Measurements from ENCODE around the gene CDH23.

Gene CDH23

DNA sequence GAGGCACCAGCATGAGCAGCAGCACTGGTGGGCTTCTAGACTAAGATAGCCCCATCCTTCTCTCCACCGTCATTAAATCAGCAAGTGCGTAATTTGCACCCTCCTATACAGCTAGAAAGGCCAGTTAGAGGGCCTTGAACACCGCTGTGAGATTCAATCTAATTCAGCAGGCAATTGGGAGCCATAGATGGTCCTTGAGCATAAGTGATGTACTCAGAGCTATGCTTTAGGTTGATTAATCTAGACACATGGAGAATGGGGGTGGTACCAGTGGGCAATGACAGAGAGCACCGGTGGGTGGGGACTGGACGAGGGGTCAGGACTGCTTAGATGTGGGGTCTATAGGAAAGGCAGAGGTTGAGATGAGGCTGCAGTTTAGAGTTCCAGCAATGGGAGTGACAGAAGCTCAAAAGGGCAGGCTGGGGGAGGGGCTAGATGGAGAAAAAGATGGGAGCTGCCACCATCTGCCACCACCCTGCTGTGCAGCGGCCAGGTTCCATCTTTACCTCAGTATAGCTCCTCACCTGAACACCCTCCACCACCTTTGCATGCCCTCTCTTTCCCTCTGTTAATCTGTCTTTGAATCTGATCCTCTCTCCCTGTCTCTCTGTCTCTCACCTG, 235.6 kb downstream of the CDH23 start:
- no peak for DNase-seq

DNA sequence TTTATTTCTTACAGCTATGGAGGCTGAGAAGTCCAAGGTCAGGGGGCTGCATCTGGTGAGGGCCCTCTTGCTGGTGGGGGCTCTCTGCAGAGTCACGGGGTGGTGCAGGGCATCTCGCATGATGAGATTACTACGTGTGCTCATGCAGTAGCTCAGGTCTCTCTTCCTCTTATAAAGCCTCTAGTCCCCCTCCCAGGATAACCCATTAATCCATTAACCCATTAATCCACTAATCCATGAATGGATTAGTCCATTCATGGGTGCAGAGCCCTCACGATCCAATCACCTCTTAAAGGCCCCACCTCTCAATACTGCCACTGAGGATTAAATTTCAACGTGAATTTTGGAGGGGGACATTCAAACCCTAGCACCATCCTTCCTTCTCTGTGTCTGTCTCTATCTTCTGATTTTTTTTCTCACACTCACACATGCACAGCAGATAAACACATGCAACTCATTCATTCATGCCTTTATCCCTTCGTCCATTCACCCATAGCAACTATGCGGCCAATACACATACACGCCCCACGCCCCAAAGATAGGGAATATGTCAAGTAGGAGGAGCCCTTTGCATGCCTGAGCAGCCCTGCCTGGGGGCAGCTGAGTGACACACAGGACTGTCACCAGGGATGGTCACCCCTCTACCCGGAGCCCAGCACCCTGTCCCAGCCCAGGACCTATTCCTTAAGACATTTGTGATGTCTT, 236.3 kb downstream of the CDH23 start:
- no peak for DNase-seq

DNA sequence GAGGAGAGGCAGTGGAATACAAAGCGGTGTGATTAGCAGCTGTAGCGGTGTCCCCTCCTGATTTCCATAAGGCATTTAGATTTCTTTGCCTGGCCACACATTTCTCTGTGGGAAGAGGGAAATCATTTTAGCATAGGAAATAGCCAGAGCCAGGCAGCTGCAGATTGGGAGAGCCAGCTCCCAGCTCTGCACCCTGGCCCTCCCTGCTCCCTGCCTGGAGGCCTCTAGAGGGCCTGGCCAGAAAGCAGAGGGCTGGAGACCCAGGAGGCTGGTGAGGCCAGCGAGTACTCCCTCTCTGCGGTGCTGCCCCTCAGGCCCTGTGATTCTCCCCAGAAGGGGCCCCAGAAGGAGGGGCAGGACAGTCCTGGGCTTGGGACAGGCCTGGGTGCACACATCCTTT, 237.2 kb downstream of the CDH23 start:
- DNase-seq, result no peak

DNA sequence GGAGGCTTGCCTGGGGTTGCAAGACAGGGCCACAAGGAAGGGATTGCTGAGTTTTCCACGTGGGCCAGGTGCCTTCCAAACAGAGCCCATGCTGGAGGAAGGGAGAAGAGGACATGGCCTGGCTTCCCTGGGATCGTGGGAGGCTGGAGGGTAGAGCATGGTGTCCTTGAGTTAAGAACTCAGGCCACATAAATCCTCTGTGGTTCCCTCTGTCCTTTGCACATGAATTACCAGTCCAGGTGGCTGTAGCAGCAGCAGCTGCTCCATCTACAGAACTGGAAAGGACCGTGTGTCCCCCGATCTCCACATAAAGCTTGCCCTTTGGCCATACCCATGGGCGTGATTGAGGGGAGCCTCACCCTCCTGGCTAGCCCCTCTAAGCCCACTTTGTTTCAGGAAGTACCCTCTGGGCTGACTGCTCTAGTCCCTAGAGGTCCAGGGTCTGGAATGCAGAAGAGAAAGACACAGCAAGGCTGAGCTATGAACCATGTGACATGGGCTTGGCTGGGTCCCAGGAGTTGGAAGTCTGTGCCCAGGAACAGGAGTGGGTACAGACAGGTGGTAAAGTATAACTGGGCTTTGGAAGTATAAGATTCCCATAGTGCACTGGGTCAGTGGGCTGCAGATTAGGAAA, 237.9 kb downstream of the CDH23 start:
- no peak for DNase-seq

DNA sequence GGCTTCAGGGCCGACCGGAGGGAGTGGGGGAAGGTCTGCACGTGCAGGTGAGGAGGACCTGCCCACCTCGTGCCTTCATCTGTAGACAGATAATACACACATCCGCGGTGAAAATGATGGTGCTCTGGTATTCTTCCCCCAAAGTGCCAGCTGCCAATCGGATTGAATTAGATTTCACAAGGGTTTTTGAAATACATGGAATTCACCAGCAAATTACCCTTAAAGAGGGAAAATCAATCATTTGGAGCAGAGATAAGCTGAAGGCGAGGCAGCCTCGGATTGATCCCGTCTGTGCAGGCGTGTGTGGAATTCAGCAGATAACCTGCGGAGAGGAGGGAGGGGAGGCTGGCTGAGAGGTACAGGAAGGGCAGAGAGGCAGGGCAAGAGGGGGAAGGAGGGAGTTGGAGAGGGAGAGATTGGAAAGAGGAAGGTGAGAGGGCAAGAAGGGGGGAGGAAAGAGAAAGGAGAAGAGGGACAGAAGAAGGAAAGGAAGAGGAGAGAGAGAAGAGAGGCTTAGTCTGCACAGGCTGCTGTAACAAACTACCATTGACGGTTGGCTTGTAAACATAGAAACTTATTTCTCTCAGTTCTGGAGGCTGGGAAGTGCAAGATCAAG, 238.6 kb downstream of the CDH23 start:
- no peak for DNase-seq

DNA sequence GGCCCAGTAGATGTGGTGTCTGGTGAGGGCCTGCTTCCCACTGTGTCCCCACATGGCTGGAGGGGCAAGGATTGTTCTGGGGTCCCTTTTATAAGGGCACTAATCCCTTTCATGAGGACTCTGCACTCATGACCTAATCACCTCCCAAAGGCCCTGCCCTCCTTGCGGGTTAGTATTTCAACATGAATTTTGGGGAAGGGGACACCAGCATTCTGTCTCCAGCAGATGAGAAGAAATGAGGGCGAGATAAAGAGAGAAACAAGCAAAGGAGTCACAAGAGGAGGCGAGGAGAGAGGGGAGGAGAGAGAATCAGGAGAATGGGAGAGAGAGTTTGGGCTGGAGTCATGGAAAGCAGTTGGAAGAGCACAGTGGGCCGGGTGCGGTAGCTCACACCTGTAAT, 239.1 kb downstream of the CDH23 start:
- DNase-seq, result no peak

DNA sequence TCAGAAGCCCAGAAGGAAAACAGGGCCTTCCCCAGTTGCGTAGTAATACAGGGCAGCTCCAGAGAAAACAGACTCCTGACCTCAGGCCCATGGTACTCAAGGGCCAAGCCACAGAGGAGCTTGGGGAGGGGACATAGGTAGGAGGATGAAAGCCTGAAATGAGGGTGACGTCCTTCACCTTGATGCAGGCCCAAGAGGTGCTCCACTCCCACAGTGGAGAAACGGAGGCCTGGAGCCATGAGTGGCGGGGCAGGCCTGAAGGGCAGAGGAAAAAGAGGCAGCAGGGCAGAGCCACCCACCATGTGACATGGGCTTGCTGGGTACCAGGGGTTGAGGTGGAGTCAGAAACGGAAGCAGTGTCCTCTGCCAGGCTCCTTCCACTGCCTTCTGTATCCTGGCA, 239.9 kb downstream of the CDH23 start:
- DNase-seq, result no peak

DNA sequence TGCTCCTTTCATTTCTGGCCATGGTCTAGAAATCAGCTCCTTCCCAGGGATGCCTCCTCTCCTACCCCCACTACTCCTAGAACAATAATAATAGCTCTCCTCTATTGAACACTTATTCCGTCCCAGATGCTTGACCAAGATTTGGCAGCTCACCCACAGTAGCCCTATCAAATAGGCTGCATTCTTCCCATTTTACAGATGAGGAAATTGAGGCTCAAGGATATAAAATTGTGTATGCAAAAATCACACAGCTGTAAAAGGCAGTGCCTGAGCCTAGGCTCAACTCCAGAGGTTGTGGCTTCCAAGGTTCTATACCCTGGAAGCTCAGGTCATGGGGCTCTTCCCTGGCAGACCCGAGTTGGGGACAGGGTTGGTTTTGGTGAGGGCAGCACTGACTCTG, 240.6 kb downstream of the CDH23 start:
- no peak for DNase-seq

DNA sequence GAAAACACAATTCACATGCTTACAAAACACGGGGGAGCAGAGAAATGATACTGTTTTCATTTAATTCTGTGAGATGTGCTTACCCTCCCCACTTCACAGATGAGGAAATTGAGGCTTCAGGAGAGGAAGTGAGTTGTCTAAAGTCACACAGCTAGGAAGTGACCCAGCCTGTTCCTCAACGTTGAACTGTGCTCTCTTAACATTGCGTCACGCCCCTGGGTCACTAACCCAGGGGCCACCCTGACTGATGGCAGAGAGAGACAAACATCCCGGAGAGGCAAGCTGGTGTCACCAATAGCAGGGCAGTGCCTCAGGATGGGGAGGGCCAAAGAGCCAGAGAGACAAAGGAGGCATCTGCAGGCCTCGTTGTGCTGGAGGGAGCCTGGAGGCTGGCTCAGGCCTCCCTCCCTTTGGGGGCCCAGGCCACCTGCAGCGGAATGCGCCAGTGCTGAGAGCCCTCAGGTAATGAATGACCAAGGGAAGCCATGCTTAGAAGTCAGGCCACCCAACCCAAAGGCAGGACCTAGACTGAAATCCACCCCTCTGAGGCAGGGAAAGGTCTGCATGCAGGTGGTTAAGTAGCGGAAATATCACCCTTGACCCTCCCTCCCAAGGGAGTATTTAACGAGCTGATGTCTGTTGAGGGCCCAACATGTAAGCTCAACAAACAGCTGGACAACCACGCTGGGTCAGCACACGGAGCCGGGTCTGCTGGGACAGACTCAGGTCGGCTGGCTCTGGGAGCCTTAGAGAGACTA, 241.5 kb downstream of the CDH23 start:
- no peak for DNase-seq

DNA sequence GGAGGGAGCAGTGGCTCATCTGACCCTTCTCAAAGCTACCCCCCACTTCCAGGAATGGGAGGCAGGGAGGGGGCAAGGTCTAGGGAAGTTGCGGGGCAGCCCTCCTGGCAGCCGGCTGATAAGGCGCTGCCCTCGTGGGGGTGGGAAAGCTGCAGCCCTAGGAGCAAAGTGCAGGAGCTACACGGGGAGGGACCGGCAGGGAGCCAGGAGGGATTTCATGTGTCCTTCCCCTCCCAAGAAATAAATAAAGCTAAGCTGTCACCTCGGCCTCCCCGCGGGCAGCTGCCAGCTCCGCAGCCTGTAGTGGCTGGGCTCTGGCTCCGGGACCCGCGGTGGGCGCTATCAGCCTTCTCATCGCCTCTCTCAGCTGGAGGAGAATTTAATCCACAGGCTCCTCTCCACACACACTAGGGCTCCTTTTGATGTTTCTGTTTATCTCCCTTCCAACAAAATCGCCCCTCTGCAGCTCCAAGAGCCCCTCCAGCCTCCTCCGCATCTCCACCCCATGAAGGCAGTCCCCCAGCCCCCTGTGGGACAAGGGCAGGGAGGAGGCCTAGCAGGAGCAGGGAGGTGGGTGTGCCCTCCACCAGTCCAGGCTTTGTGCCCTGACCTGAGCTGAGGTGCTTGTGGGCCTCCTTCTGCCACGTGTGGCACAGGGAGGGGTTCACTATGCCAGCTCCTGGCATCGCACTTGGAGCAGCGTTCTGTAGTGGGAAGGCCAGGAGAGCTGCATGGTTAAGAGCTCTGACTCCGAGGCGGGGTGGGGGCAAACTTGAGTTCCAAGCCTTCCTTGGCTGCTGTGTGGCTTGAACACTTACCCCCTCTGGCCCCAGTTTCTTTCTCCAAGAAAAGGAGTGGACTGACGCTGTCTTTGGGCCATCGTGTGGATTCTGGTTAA, 242.4 kb downstream of the CDH23 start:
- no peak for DNase-seq

DNA sequence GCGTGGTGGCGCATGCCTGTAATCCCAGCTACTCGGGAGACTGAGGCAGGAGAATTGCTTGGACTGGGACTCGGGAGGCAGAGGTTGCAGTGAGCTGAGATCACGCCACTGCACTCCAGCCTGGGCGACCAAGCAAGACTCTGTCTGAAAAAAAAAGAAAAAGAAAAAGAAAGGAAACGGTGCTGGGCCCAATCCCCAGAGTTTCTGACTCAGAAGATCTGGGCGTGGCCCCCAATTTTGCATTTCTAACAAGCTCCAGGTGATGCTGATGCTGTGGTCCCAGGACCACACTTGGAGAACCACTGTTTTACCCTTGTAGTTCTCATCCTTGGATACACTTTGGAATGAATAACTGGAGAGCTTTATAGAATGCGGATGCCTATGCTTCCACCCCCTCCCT, 243.9 kb downstream of the CDH23 start:
- no peak for DNase-seq

DNA sequence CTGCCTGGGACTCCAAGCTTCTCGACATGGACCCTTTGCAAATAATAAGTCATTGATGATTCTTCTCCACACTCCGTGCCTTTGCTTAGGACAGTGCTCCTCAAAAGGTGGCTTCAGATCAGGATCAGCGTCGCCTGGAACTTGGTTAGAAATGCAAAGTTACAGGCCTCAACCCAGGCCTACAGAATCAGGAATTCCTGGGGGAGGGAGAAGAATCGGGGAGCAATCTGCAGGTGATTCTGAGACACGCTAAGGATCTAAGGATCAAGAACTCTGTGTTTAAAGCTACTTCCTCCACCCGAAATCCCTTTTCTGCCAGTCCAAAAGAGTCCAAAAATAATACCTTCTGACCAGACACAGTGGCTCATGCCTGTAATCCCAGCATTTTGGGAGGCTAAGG, 244.7 kb downstream of the CDH23 start:
- DNase-seq, result no peak

DNA sequence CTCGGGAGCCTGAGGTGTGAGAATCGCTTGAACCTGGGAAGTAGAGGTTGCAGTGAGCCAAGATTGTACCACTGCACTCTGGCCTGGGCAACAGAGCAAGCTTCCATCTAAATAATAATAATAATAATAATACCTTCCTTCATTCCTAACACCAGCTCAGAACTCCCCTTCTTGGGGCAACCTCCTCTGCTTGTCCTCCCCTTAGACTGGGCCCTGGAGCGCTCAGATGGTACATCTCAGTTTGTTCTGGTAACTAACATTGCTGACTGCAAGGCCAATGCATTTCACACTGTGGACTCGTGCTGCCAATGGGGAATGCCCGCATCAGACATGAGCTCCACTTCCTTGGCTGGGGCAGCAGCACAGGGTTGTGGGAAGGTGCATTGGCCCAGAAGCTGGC, 245.3 kb downstream of the CDH23 start:
- no peak for DNase-seq

DNA sequence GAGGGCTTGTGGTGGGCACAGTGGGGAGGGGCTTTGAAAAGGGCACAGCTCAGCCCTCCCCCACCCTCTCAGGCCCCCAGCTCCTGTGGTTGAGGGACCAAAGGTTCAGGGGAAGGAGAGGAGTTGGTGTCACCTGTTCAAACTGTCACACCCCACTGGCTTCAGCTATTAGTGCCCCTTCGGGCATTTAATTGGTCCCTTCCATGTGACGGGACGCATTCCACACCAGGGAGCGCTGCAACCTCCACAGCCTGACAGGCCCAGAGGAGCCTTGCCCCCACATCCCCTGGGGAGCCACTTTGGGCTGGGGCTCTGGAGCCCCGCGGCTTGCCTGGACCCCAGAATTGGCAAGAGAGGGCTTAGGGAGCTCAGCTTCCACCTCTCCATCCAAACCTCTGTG, 247.2 kb downstream of the CDH23 start:
- no peak for DNase-seq

DNA sequence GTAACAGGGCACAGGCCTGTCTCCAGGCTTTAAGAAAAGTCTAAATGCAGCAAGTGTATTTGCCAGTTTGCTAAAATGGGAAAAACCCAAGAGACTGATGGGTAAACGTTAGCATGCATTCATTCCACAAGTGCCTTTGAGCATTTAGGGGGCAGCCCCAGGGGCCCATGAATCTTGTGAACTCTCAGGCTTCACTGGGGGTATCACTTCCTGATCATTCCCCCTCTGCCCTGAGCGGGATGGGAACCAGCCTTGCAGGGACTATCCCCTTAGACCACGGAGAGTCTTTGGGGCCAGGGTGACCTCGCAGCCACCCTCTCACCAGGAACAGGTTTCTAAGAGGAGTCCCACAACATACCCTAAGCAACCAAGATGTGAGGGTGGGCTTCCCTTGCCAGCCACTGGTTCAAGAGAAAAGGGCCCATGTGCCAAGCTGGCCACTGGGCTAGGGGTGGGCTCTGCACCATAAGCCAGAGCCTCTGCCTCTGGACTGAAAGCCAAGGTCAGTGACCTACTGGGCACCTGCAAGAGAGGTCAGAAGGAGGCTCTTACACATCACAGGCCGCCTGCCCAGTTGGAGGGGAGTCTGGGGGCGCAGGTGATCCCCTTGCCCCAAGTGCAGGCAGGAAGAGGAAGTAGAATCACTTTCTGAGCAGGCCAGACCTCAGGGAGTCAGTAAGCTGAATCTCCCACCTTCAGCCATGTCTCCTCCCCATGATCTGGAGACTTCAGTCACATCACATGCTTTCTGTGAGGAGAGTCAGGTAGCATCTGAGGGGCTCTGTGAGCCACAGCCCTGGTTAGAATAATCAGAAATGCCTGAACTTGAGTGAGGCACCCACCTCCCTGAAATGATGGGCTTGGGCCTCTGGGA, 247.8 kb downstream of the CDH23 start:
- DNase-seq, result no peak

DNA sequence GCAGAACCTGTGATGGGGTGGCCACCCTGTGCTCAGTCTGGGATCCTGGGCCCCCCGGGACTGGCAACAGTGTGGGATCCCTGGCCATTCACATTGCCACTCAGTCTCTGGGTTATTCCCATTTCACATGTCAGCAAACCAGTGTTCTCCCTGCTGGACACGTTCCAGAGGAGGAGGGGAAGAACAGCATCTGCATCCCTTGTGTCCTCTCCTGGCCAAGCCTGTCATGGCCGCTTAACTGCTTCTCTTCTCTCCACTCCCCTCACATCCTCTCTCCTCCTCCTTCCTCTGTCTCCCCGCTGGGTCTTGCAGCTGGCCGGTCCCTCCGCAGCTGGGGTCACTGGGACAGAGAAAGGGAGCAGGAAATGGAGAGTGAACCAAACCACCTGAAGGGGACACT, 248.5 kb downstream of the CDH23 start:
- DNase-seq, result no peak

DNA sequence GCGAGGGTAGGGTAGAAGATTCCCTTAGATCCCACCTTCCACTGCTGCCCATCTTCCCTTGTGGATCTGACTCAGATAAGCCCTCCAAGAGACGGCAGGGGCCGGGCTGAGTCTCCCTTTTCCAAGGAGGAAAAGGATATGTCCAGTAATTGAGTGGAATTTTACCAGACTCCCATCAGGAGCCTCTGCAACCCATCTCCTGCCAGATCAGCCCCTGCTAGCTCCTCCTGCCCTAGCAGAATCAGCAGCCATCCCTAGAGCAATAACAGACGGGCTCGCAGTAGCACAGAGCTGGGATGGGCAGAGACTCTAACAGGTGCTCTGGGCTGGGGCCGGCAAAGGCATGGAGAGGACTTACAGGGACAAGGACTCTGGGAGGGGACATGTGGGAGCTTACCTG, 249.3 kb downstream of the CDH23 start:
- no peak for DNase-seq

DNA sequence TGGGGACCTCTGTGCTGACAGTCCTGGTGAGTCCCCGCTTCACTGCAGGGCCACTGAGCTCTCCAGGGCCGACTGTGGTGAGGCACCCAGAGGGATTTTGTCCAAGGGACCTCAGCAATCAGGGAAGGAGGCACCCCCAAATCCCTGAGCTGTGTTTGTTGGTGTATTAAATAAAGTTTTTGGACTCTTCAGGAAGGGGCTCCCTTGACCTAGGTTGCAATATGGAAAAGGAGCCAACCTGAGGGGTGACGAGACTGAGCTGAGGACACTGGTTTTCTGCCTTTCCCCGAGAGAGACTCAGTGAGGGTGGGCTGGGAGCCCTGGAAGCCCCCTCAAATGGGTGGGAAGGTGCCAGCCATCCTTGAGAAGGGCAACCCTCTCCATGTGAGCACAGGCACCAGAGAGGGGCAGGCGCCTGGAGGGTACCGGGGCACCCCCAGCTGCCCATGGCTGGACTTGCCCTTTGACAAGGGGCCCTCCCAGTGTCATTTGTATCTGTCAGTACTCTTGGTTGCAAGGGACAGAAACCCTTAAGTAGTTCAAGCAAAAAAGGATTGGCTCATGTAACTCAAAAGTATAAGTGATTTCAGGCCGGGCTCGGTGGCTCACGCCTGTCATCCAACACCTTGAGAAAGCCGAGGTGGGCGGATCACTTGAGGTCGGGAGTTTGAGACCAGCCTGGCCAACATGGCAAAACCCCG, 250.0 kb downstream of the CDH23 start:
- no peak for DNase-seq

DNA sequence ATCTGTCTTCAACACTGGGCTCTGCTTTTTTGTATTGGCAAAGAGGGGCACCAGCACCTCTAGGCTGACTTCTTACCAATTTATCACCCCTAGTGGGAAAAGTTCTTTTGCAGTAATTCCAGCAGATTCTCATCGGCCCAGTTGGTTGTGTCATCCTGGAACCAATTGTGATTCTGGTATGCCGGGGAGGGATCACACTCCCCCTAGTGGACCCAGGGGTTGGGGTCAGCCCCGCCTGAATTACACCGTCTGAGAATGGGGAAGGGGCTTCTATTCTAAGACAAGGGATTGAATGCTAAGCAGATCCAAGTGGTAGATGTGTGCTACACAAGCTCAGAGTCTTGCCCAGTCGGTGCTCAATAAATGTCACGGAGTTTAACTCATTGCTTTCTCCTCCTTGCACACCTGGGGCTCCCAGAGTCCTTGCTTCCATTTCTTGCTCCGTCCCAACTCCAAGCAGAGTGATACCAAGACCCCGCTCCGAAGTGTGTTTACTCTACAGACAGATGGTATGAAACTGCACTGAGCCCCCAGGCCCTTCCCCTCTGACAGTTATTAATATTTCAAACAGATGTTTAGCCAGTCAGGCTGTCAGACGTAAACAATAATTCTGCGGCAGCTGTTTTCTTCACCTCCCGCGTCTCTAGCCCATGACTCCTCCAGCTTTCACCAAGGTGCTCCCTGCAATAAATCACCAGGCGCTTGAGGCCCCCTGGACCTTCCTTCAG, 251.0 kb downstream of the CDH23 start:
- DNase-seq, result no peak
